HCT116 (cell line): ENCODE data around the gene CUZD1. TPM values are rescaled to one million over a fixed set of nuclear protein-coding genes. Genes with fewer than 3 reads are reported as not detected.

Experiments used
- ATAC-seq: fragments of 200-7000 bp; cut with Tn5 transposase; 2 replicates; pipeline ENCODE4 v1.9.1; 2020; ENCODE audit warnings: mild to moderate bottlenecking, moderate library complexity
- BruUV-seq: library from RNA; stranded (reverse); fragments of 400-500 nt; replicated peaks from 2 replicates; lab custom pipeline; 2021; lab: Mats Ljungman, UMichigan
- CTCF ChIA-PET: fragments of 300-600 bp; sonication (Branson Sonifier 250); formaldehyde crosslinking; loops from one replicate; lab custom pipeline; 2021; ENCODE audit warnings: antibody characterized with exemption; lab: Charles Lee
- POLR2A ChIA-PET: fragments of 300-600, 350-600 bp; sonication (Branson Sonifier 250); formaldehyde crosslinking; loops from one replicate; lab custom pipeline; 2021; ENCODE audit warnings: antibody characterized with exemption; lab: Charles Lee
- RAD21 ChIA-PET, 2 experiments: fragments of 300-600 bp; sonication (Branson Sonifier 250); formaldehyde crosslinking; loops; one replicate each; lab custom pipeline; 2023; ENCODE audit warnings: low total read pairs in 2 of 2; ENCODE audit not compliant: uncharacterized antibody in 2 of 2, unreplicated experiment in 2 of 2, low non-redundant PET in 1 of 2; lab: Charles Lee
- DNase-seq: peaks from one replicate; pipeline ENCODE4 v3.0.0-alpha.2; 2010; ENCODE audit warnings: low read depth, low spot score
- H2AFZ ChIP-seq: fragments of 200-600 bp; shearing (Covaris generic), sonication (generic); 2 replicates; pipeline ENCODE4 v1.6.1; 2017; ENCODE audit warnings: low read depth, mixed run types, mixed read lengths, antibody characterized with exemption, low read length; ENCODE audit not compliant: poor library complexity, severe bottlenecking
- H3K27ac ChIP-seq: 2 replicates; pipeline ENCODE4 v1.5.1; 2012; ENCODE audit warnings: low read depth, low read length
- H3K27me3 ChIP-seq: fragments of 200-600 bp; sonication (generic); 2 replicates; pipeline ENCODE4 v1.6.1; 2016; ENCODE audit warnings: mixed run types, low read length, mixed read lengths; ENCODE audit not compliant: insufficient read depth
- H3K36me3 ChIP-seq, 2 experiments: fragments of 200-500 bp in 1 of 2; fragments of 200-600 bp in 1 of 2; sonication (Bioruptor generic) in 1 of 2; sonication (generic) in 1 of 2; 2 replicates each; pipeline versions ENCODE4 v1.5.1 to v1.6.1; 2014 to 2016; ENCODE audit warnings: low read length in 2 of 2, inconsistent platforms in 1 of 2, mixed read lengths in 1 of 2, mixed run types in 1 of 2; ENCODE audit not compliant: insufficient read depth in 2 of 2, control insufficient read depth in 1 of 2
- H3K4me1 ChIP-seq, 2 experiments: fragments of 200-600 bp in 1 of 2; sonication (generic) in 1 of 2; 2 replicates each; pipeline versions ENCODE4 v1.5.1 to v1.6.1; 2012 to 2017; ENCODE audit warnings: low read length in 2 of 2, inconsistent platforms in 1 of 2, mild to moderate bottlenecking in 1 of 2, mixed read lengths in 1 of 2, mixed run types in 1 of 2, moderate library complexity in 1 of 2; ENCODE audit not compliant: insufficient read depth in 2 of 2, control insufficient read depth in 1 of 2
- H3K4me2 ChIP-seq: fragments of 200-600 bp; sonication (generic); 2 replicates; pipeline ENCODE4 v1.6.1; 2017; ENCODE audit warnings: mixed run types, low read length, mixed read lengths
- H3K4me3 ChIP-seq, 2 experiments: fragments of 200-600 bp in 1 of 2; sonication (generic) in 1 of 2; replicated peaks in 1 of 2; 2 replicates each; pipeline ENCODE4 v1.5.1; 2011 to 2016; ENCODE audit warnings: low read length in 2 of 2, control low read depth in 1 of 2, low read depth in 1 of 2, mild to moderate bottlenecking in 1 of 2, mixed read lengths in 1 of 2, mixed run types in 1 of 2
- H3K79me2 ChIP-seq: fragments of 200-600 bp; sonication (generic); 2 replicates; pipeline ENCODE4 v1.6.1; 2017; ENCODE audit warnings: mild to moderate bottlenecking, mixed run types, low read length, moderate library complexity, mixed read lengths; ENCODE audit not compliant: insufficient read depth
- H3K9ac ChIP-seq: fragments of 200-600 bp; sonication (generic); 2 replicates; pipeline ENCODE4 v1.6.1; 2016; ENCODE audit warnings: low read length, mixed read lengths
- H3K9me2 ChIP-seq: fragments of 200-600 bp; sonication (generic), shearing (Covaris generic); 2 replicates; pipeline ENCODE4 v1.6.1; 2017; ENCODE audit warnings: mixed run types, mild to moderate bottlenecking, moderate library complexity; ENCODE audit not compliant: insufficient read depth
- H3K9me3 ChIP-seq, 2 experiments: fragments of 200-500 bp in 1 of 2; fragments of 200-600 bp in 1 of 2; sonication (Bioruptor generic) in 1 of 2; sonication (generic) in 1 of 2; 2 replicates each; pipeline ENCODE4 v1.6.1; 2014 to 2017; ENCODE audit warnings: low read length in 2 of 2, mixed read lengths in 2 of 2, inconsistent platforms in 1 of 2, low read depth in 1 of 2, mild to moderate bottlenecking in 1 of 2, mixed run types in 1 of 2, moderate library complexity in 1 of 2; ENCODE audit not compliant: control insufficient read depth in 1 of 2, insufficient read depth in 1 of 2
- H4K20me1 ChIP-seq: fragments of 200-600 bp; sonication (generic), shearing (Covaris generic); 2 replicates; pipeline ENCODE4 v1.6.1; 2017; ENCODE audit warnings: mixed run types, mild to moderate bottlenecking, moderate library complexity; ENCODE audit not compliant: insufficient read depth
- CBX3 ChIP-seq: IDR thresholded peaks from 2 replicates; pipeline ENCODE4 v1.6.1; 2012; ENCODE audit warnings: low read depth
- CTCF ChIP-seq, 3 experiments: fragments of 200-600 bp in 1 of 3; sonication (generic) in 1 of 3; IDR thresholded peaks in 2 of 3; conservative IDR thresholded peaks in 1 of 3; 2 replicates each; pipeline ENCODE4 v1.5.1; 2012 to 2017; ENCODE audit warnings: low read depth in 2 of 3, low read length in 2 of 3, antibody characterized with exemption in 1 of 3, borderline replicate concordance in 1 of 3, control low read depth in 1 of 3, mild to moderate bottlenecking in 1 of 3, mixed read lengths in 1 of 3, mixed run types in 1 of 3, moderate library complexity in 1 of 3; ENCODE audit not compliant: insufficient read depth in 1 of 3
- ELF1 ChIP-seq: IDR thresholded peaks from 2 replicates; pipeline ENCODE4 v1.6.1; 2012; ENCODE audit warnings: low read depth, borderline replicate concordance
- JUND ChIP-seq: IDR thresholded peaks from 2 replicates; pipeline ENCODE4 v1.6.1; 2012
- MAX ChIP-seq: IDR thresholded peaks from 2 replicates; pipeline ENCODE4 v1.6.1; 2012
- POLR2A ChIP-seq: IDR thresholded peaks from 2 replicates; pipeline ENCODE4 v1.7.0; 2011; ENCODE audit warnings: borderline replicate concordance; ENCODE audit not compliant: insufficient read depth, insufficient read length; ENCODE audit errors: extremely low read depth
- POLR2AphosphoS5 ChIP-seq: IDR thresholded peaks from 2 replicates; pipeline ENCODE4 v1.6.1; 2011; ENCODE audit warnings: mild to moderate bottlenecking, low read depth, low read length, moderate library complexity
- RAD21 ChIP-seq: IDR thresholded peaks from 2 replicates; pipeline ENCODE4 v1.6.1; 2012; ENCODE audit warnings: low read depth, mild to moderate bottlenecking
- REST ChIP-seq: IDR thresholded peaks from 2 replicates; pipeline ENCODE4 v1.6.1; 2012; ENCODE audit warnings: low read depth
- SIN3A ChIP-seq: IDR thresholded peaks from 2 replicates; pipeline ENCODE4 v1.6.1; 2012; ENCODE audit warnings: low read depth
- SP1 ChIP-seq: IDR thresholded peaks from 2 replicates; pipeline ENCODE4 v1.6.1; 2012; ENCODE audit warnings: low read depth
- ZNF274 ChIP-seq: fragments of 200-500 bp; sonication (Bioruptor generic); IDR thresholded peaks from 2 replicates; pipeline ENCODE4 v1.6.1; 2014; ENCODE audit warnings: mild to moderate bottlenecking, low read depth, low read length, inconsistent platforms
- intact Hi-C: fragments of 100-400 bp; cut with micrococcal nuclease; formaldehyde crosslinking; loops from 2 replicates; pipeline ENCODE4 v1.10.0; 2022
- total RNA-seq: library from RNA; stranded (reverse); gene quantifications from one replicate; pipeline ENCODE4 v1.2.1, GENCODE V29; 2021; ENCODE audit not compliant: unreplicated experiment

CUZD1 gene
- total RNA-seq, 1 experiment from 2014 or later: 1.7 TPM

GRCh38 chr10:122850705-122851640 is 5.3 kb upstream of the CUZD1 start:
- no peak overlapping the region for H3K4me2 ChIP-seq
- TF ChIP-seq SIN3A (no peak), POLR2A (no peak), MAX (no peak), JUND (no peak), CTCF (IDR thresholded peaks at IDR 0.05 in 2 of 3, conservative IDR thresholded peaks at IDR 0.05 in 1 of 3; ENCODE audit: borderline replicate concordance in 1 of 3, insufficient read depth in 1 of 3, low read depth in 2 of 3, low read length in 2 of 3) (no peak), ELF1 (no peak), POLR2AphosphoS5 (no peak), CBX3 (no peak), SP1 (no peak), RAD21 (no peak), ZNF274 (no peak), REST (no peak)
- TF ChIP-seq, all 23 proteins: peak for 0
- H4K20me1 ChIP-seq: no peaks in the 10 kb centered on the region
- ChIA-PET POLR2A (no interaction called here), CTCF (no interaction called here), RAD21 (no interaction called here)
- H2AFZ ChIP-seq: no peak overlapping the region
- H3K27me3 ChIP-seq: peaks cover 22% of the 10 kb centered on the region
- no peak for DNase-seq
- BruUV-seq: no TSS peak
- H3K79me2 ChIP-seq: no peaks in the 10 kb centered on the region; the same call in 1 of the 2 replicates
- H3K9me3 ChIP-seq: no peaks in the 10 kb centered on the region
- H3K9me2 ChIP-seq: no peaks in the 10 kb centered on the region
- H3K36me3 ChIP-seq: no peaks in the 10 kb centered on the region
- no peak overlapping the region for H3K9ac ChIP-seq
- no peak for ATAC-seq
- no peak overlapping the region for H3K4me3 ChIP-seq
- intact Hi-C loops: no loop called here
- no peak overlapping the region for H3K27ac ChIP-seq
- H3K4me1 ChIP-seq: peaks cover 14 to 30% of the 10 kb centered on the region in 2 experiments; a peak in 3 of 4 replicates
